SU-DHL-6 (cell line): Measurements from ENCODE around the gene POP4.

Source experiments
- H2AFZ ChIP-seq: fragments of 200-600 bp; sonication (generic); 2 replicates; pipeline ENCODE4 v1.6.1; 2014; ENCODE audit warnings: low read depth, mild to moderate bottlenecking, moderate library complexity, mixed read lengths, antibody characterized with exemption, low read length; ENCODE audit not compliant: severe bottlenecking
- H3F3A ChIP-seq: fragments of 200-600 bp; shearing (Covaris generic); 2 replicates; pipeline ENCODE4 v1.6.0; 2016; ENCODE audit warnings: antibody characterized with exemption, mild to moderate bottlenecking; ENCODE audit not compliant: insufficient read depth
- H3K27ac ChIP-seq: fragments of 200-600 bp; sonication (generic); 2 replicates; pipeline ENCODE4 v1.5.1; 2016; ENCODE audit warnings: low read depth, mild to moderate bottlenecking, low read length, moderate library complexity, mixed read lengths
- H3K27me3 ChIP-seq: fragments of 200-600 bp; sonication (generic), shearing (Covaris generic); 2 replicates; pipeline ENCODE4 v1.6.0; 2014; ENCODE audit warnings: mild to moderate bottlenecking, low read length
- H3K36me3 ChIP-seq: fragments of 200-600 bp; sonication (generic); 2 replicates; pipeline ENCODE4 v1.6.1; 2014; ENCODE audit warnings: mild to moderate bottlenecking, low read length, mixed read lengths
- H3K4me2 ChIP-seq: fragments of 300-600, 200-600 bp; shearing (Covaris generic), sonication (generic); 2 replicates; pipeline ENCODE4 v1.6.0; 2014; ENCODE audit warnings: low read length, low read depth, mild to moderate bottlenecking; ENCODE audit not compliant: poor library complexity, severe bottlenecking
- H3K4me3 ChIP-seq: fragments of 200-600 bp; sonication (generic); 2 replicates; pipeline ENCODE4 v1.5.1; 2014; ENCODE audit warnings: antibody characterized with exemption, low read length, mild to moderate bottlenecking, mixed read lengths; ENCODE audit not compliant: insufficient read depth, poor library complexity, severe bottlenecking
- H3K79me2 ChIP-seq: fragments of 200-600 bp; sonication (generic); 2 replicates; pipeline ENCODE4 v1.6.1; 2014; ENCODE audit warnings: mild to moderate bottlenecking, low read length, moderate library complexity; ENCODE audit not compliant: insufficient read depth
- H3K9ac ChIP-seq: fragments of 200-600 bp; sonication (generic); 2 replicates; pipeline ENCODE4 v1.7.0; 2014; ENCODE audit warnings: mild to moderate bottlenecking, low read length
- H3K9me2 ChIP-seq: fragments of 200-600 bp; sonication (generic); replicated peaks from 2 replicates; pipeline ENCODE4 v1.6.1; 2014; ENCODE audit warnings: low read length; ENCODE audit not compliant: insufficient read depth
- H3K9me3 ChIP-seq: fragments of 200-600 bp; sonication (generic); 2 replicates; pipeline ENCODE4 v1.6.1; 2014; ENCODE audit warnings: low read length, mixed read lengths; ENCODE audit not compliant: insufficient read depth
- H4K20me1 ChIP-seq: fragments of 200-600 bp; sonication (generic); 2 replicates; pipeline ENCODE4 v1.6.1; 2014; ENCODE audit warnings: low read depth, mild to moderate bottlenecking, antibody characterized with exemption, low read length, moderate library complexity, mixed read lengths
- EZH2phosphoT487 ChIP-seq: fragments of 200-600 bp; sonication (generic), shearing (Covaris generic); conservative IDR thresholded peaks from 2 replicates; pipeline ENCODE4 v1.6.1; 2018; ENCODE audit warnings: mild to moderate bottlenecking, antibody characterized with exemption, low read length, moderate library complexity, mixed read lengths
- TF ChIP-seq, protein P1 (sequence below): fragments of 200-600 bp; sonication (generic); IDR thresholded peaks from one replicate; pipeline ENCODE4 v1.5.1; 2017; ENCODE audit warnings: antibody characterized with exemption, mild to moderate bottlenecking, low read length, moderate library complexity; ENCODE audit not compliant: insufficient read depth, poor library complexity, severe bottlenecking

POP4 gene

GRCh38 chr19:29564574-29565005 lies 41.5 kb upstream of the POP4 start:
- Histone ChIP-seq H3K4me3 (no peak overlapping the region), H3K9ac (no peak overlapping the region), H3K79me2 (no peaks in the 10 kb centered on the region), H3K9me3 (no peaks in the 10 kb centered on the region), H3K4me2 (no peak overlapping the region), H2AFZ (no peak overlapping the region), H4K20me1 (no peaks in the 10 kb centered on the region), H3K27me3 (no peaks in the 10 kb centered on the region), H3K9me2 (no peaks in the 10 kb centered on the region), H3K36me3 (no peaks in the 10 kb centered on the region), H3F3A (no peaks in the 10 kb centered on the region), H3K27ac (no peak overlapping the region)
- TF ChIP-seq, protein P1, sequence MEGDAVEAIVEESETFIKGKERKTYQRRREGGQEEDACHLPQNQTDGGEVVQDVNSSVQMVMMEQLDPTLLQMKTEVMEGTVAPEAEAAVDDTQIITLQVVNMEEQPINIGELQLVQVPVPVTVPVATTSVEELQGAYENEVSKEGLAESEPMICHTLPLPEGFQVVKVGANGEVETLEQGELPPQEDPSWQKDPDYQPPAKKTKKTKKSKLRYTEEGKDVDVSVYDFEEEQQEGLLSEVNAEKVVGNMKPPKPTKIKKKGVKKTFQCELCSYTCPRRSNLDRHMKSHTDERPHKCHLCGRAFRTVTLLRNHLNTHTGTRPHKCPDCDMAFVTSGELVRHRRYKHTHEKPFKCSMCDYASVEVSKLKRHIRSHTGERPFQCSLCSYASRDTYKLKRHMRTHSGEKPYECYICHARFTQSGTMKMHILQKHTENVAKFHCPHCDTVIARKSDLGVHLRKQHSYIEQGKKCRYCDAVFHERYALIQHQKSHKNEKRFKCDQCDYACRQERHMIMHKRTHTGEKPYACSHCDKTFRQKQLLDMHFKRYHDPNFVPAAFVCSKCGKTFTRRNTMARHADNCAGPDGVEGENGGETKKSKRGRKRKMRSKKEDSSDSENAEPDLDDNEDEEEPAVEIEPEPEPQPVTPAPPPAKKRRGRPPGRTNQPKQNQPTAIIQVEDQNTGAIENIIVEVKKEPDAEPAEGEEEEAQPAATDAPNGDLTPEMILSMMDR: no peak
- TF ChIP-seq EZH2phosphoT487: no peak

GRCh38 chr19:29565171-29565570 lies 40.9 kb upstream of the POP4 start:
- Histone ChIP-seq H3K9me2 (no peaks in the 10 kb centered on the region), H3K9ac (no peak overlapping the region), H2AFZ (no peak overlapping the region), H3K4me3 (no peak overlapping the region), H3K4me2 (no peak overlapping the region), H3K9me3 (no peaks in the 10 kb centered on the region), H3K27ac (no peak overlapping the region), H3K79me2 (no peaks in the 10 kb centered on the region), H3K36me3 (no peaks in the 10 kb centered on the region), H3K27me3 (no peaks in the 10 kb centered on the region), H3F3A (no peaks in the 10 kb centered on the region), H4K20me1 (no peaks in the 10 kb centered on the region)
- no peak for TF ChIP-seq EZH2phosphoT487
- TF ChIP-seq, protein P1: no peak

DNA sequence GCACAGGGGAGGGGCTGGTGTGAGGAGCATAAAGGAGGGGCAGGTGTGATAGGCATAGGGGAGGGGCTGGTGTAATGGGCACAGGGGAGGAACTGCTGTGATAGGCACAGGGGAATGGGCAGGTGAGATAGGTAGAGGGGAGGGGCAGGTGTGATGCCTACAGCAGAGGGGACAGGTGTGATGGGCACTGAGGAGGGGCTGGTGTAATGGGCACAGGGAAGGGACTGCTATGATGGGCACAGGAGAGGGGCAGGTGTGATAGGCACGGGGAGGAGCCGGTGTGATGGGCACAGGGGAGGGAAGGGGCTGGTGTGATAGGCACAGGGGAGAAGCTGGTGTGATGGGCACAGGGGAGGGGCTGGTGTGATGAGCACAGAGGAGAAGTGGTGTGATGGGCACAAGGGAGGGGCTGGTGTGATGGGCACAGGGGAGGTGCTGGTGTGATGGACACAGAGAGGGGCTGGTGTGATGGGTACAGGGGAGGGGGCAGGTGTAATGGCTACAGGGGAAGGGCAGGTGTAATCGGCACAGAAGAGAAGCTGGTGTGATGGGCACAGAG lies 39.5 kb upstream of the POP4 start:
- TF ChIP-seq, protein P1: no peak
- TF ChIP-seq EZH2phosphoT487: no peak
- H3K36me3 ChIP-seq: no peaks in the 10 kb centered on the region
- H3K27ac ChIP-seq: no peak overlapping the region
- no peak overlapping the region for H3K4me3 ChIP-seq
- H2AFZ ChIP-seq: no peak overlapping the region
- no peaks in the 10 kb centered on the region for H3K9me3 ChIP-seq
- no peaks in the 10 kb centered on the region for H3K27me3 ChIP-seq
- H3K9ac ChIP-seq: no peak overlapping the region
- H3K9me2 ChIP-seq: no peaks in the 10 kb centered on the region
- H3K79me2 ChIP-seq: no peaks in the 10 kb centered on the region
- H4K20me1 ChIP-seq: no peaks in the 10 kb centered on the region
- H3K4me2 ChIP-seq: no peak overlapping the region
- no peaks in the 10 kb centered on the region for H3F3A ChIP-seq
